Mesenchymal stem cell (in vitro differentiated cells and primary cell): ENCODE data around the gene PTTG1.
A peak's percentile ranks its signal among the peaks of the same experiment; 100 is the strongest.

Experiments
- DNase-seq: peaks from one replicate; pipeline ENCODE4 v3.0.0-alpha.2; 2013
- H2AFZ ChIP-seq: one replicate; pipeline ENCODE4 v1.6.1; 2013; ENCODE audit warnings: low read depth, mild to moderate bottlenecking, control low read depth, inconsistent platforms, low read length, moderate library complexity
- H2AK5ac ChIP-seq: 2 replicates; pipeline ENCODE4 v1.6.1; 2013; ENCODE audit warnings: low read length, moderate library complexity, mild to moderate bottlenecking, inconsistent platforms; ENCODE audit not compliant: severe bottlenecking
- H2BK120ac ChIP-seq: one replicate; pipeline ENCODE4 v1.6.1; 2013; ENCODE audit warnings: low read depth, mild to moderate bottlenecking, inconsistent platforms, low read length, moderate library complexity
- H2BK12ac ChIP-seq, 2 experiments: one replicate each; pipeline ENCODE4 v1.6.1; 2013; ENCODE audit warnings: inconsistent platforms in 2 of 2, low read length in 2 of 2, mild to moderate bottlenecking in 2 of 2, moderate library complexity in 2 of 2, control low read depth in 1 of 2
- H2BK15ac ChIP-seq: one replicate; pipeline ENCODE4 v1.6.1; 2013; ENCODE audit warnings: mild to moderate bottlenecking, low read depth, inconsistent platforms; ENCODE audit not compliant: poor library complexity, severe bottlenecking
- H2BK5ac ChIP-seq: 2 replicates; pipeline ENCODE4 v1.6.1; 2013; ENCODE audit warnings: low read depth, mild to moderate bottlenecking, low read length, control low read depth, inconsistent platforms; ENCODE audit not compliant: poor library complexity, severe bottlenecking
- H3K14ac ChIP-seq, 2 experiments: one replicate each; pipeline ENCODE4 v1.6.1; 2013; ENCODE audit warnings: inconsistent platforms in 2 of 2, low read length in 2 of 2, control low read depth in 1 of 2, mild to moderate bottlenecking in 1 of 2, moderate library complexity in 1 of 2
- H3K18ac ChIP-seq, 2 experiments: one replicate each; pipeline ENCODE4 v1.6.1; 2013; ENCODE audit warnings: inconsistent platforms in 2 of 2, low read length in 2 of 2, control low read depth in 1 of 2, low read depth in 1 of 2, mild to moderate bottlenecking in 1 of 2
- H3K23ac ChIP-seq, 2 experiments: one replicate each; pipeline ENCODE4 v1.6.1; 2013; ENCODE audit warnings: inconsistent platforms in 2 of 2, low read length in 2 of 2, mild to moderate bottlenecking in 2 of 2, moderate library complexity in 2 of 2, control low read depth in 1 of 2
- H3K27ac ChIP-seq: 2 replicates; pipeline ENCODE4 v1.5.1; 2013; ENCODE audit warnings: mild to moderate bottlenecking, moderate library complexity, low read length, control low read depth, inconsistent platforms; ENCODE audit not compliant: poor library complexity, severe bottlenecking
- H3K27me3 ChIP-seq, 2 experiments: 2 replicates each; pipeline versions ENCODE4 v1.6.1 to v1.7.0; 2013; ENCODE audit warnings: low read length in 2 of 2, mild to moderate bottlenecking in 2 of 2, moderate library complexity in 2 of 2, control low read depth in 1 of 2, inconsistent platforms in 1 of 2; ENCODE audit not compliant: control insufficient read depth in 1 of 2, insufficient read depth in 1 of 2
- H3K36me3 ChIP-seq, 2 experiments: 2 replicates each; pipeline versions ENCODE4 v1.6.1 to v1.7.0; 2013; ENCODE audit warnings: low read length in 2 of 2, control low read depth in 1 of 2, inconsistent platforms in 1 of 2, low read depth in 1 of 2, mild to moderate bottlenecking in 1 of 2; ENCODE audit not compliant: insufficient read depth in 2 of 2, control insufficient read depth in 1 of 2
- H3K4ac ChIP-seq, 2 experiments: one replicate each; pipeline ENCODE4 v1.6.1; 2013; ENCODE audit warnings: inconsistent platforms in 2 of 2, low read length in 2 of 2, mild to moderate bottlenecking in 2 of 2, moderate library complexity in 2 of 2, control low read depth in 1 of 2, low read depth in 1 of 2
- H3K4me1 ChIP-seq: 2 replicates; pipeline ENCODE4 v1.6.1; 2013; ENCODE audit warnings: low read depth, low read length, control low read depth; ENCODE audit not compliant: control insufficient read depth, insufficient read depth
- H3K4me2 ChIP-seq: 2 replicates; pipeline ENCODE4 v1.6.1; 2013; ENCODE audit warnings: low read length, mild to moderate bottlenecking, inconsistent platforms; ENCODE audit not compliant: poor library complexity, severe bottlenecking
- H3K4me3 ChIP-seq, 2 experiments: 2 replicates each; pipeline versions ENCODE4 v1.5.1 to v1.7.0; 2013; ENCODE audit warnings: low read length in 2 of 2, mild to moderate bottlenecking in 2 of 2, control low read depth in 1 of 2, low read depth in 1 of 2; ENCODE audit not compliant: insufficient read depth in 1 of 2
- H3K79me1 ChIP-seq: replicated peaks from 2 replicates; pipeline ENCODE4 v1.6.1; 2013; ENCODE audit warnings: mild to moderate bottlenecking, control low read depth, low read length, inconsistent platforms; ENCODE audit not compliant: poor library complexity, severe bottlenecking
- H3K9ac ChIP-seq: 2 replicates; pipeline ENCODE4 v1.7.0; 2013; ENCODE audit warnings: mild to moderate bottlenecking, low read length, moderate library complexity
- H3K9me3 ChIP-seq: 2 replicates; pipeline ENCODE4 v1.7.0; 2013; ENCODE audit warnings: mild to moderate bottlenecking, low read length; ENCODE audit not compliant: control insufficient read depth
- H4K8ac ChIP-seq: one replicate; pipeline ENCODE4 v1.6.1; 2013; ENCODE audit warnings: inconsistent platforms, mild to moderate bottlenecking, low read length, moderate library complexity
- H4K91ac ChIP-seq: one replicate; pipeline ENCODE4 v1.6.1; 2013; ENCODE audit warnings: mild to moderate bottlenecking, low read length, inconsistent platforms
- WGBS: methylation state at CpG from one replicate; pipeline ENCODE4 v1.1.7; 2013; ENCODE audit warnings: mixed read lengths; 5-methylcytosine and 5-hydroxymethylcytosine counted together

Gene PTTG1

GRCh38 chr5:160470437-160471361 is 49.0 kb downstream of the PTTG1 start:
- peak overlapping the region; percentile 35 for H3K4me2 ChIP-seq
- DNase-seq, result no peak
- H3K36me3 ChIP-seq, result no peaks in the 10 kb centered on the region
- H4K8ac ChIP-seq, result no peak overlapping the region
- H3K9ac ChIP-seq, result peak overlapping the region; percentile 41
- H2AK5ac ChIP-seq, result peak overlapping the region; percentile 53
- no peak overlapping the region for H3K4me3 ChIP-seq
- WGBS, result 48% methylated on average over 5 of the region's 7 CpGs
- H3K23ac ChIP-seq, result no peak overlapping the region
- no peaks in the 10 kb centered on the region for H3K9me3 ChIP-seq
- no peak overlapping the region for H2BK5ac ChIP-seq
- H3K4me1 ChIP-seq, result peaks cover 18% of the 10 kb centered on the region
- H3K27ac ChIP-seq, result peak overlapping the region; percentile 18
- no peak overlapping the region for H2BK120ac ChIP-seq
- no peaks in the 10 kb centered on the region for H3K27me3 ChIP-seq
- no peak overlapping the region for H3K4ac ChIP-seq
- no peak overlapping the region for H2BK12ac ChIP-seq
- no peak overlapping the region for H4K91ac ChIP-seq
- no peak overlapping the region for H3K14ac ChIP-seq
- no peak overlapping the region for H2AFZ ChIP-seq
- H3K79me1 ChIP-seq, result peaks cover 5% of the 10 kb centered on the region
- H2BK15ac ChIP-seq, result no peak overlapping the region
- no peak overlapping the region for H3K18ac ChIP-seq

- H2BK12ac ChIP-seq, result no peak overlapping the region
- 88% methylated on average over 1 of the region's 2 CpGs for WGBS
These were observed 50.1 kb downstream of the PTTG1 start for GRCh38 chr5:160471761-160472160.

GRCh38 chr5:160472482-160472881 is 50.8 kb downstream of the PTTG1 start:
- H3K4me2 ChIP-seq, result no peak overlapping the region
- peaks cover 22% of the 10 kb centered on the region for H3K4me1 ChIP-seq
- no peaks in the 10 kb centered on the region for H3K9me3 ChIP-seq
- H2AK5ac ChIP-seq, result no peak overlapping the region
- 90% methylated on average over 3 of the region's 4 CpGs for WGBS
- no peak overlapping the region for H3K9ac ChIP-seq
- H3K4ac ChIP-seq, result no peak overlapping the region
- peaks cover 0 to 2% of the 10 kb centered on the region in 2 experiments for H3K36me3 ChIP-seq
- H2BK120ac ChIP-seq, result no peak overlapping the region
- peaks cover 9% of the 10 kb centered on the region for H3K79me1 ChIP-seq
- no peak overlapping the region for H3K23ac ChIP-seq
- H2BK12ac ChIP-seq, result no peak overlapping the region
- H2BK15ac ChIP-seq, result no peak overlapping the region
- no peak for DNase-seq
- no peak overlapping the region for H2AFZ ChIP-seq
- no peak overlapping the region for H3K27ac ChIP-seq
- no peak overlapping the region for H3K14ac ChIP-seq
- no peak overlapping the region for H4K91ac ChIP-seq
- no peak overlapping the region for H4K8ac ChIP-seq
- no peak overlapping the region for H3K18ac ChIP-seq
- H3K27me3 ChIP-seq, result no peaks in the 10 kb centered on the region
- no peak overlapping the region for H2BK5ac ChIP-seq
- no peak overlapping the region for H3K4me3 ChIP-seq

More at GRCh38 chr5:160471761-160472160, 50.1 kb downstream of the PTTG1 start:
- Histone ChIP-seq H2BK5ac (no peak overlapping the region), H3K4me2 (no peak overlapping the region), H3K27ac (peak overlapping the region; percentile 27), H2BK15ac (no peak overlapping the region), H4K8ac (no peak overlapping the region), H3K4me3 (no peak overlapping the region), H2BK120ac (no peak overlapping the region), H2AK5ac (peak overlapping the region; percentile 64), H4K91ac (no peak overlapping the region), H3K14ac (no peak overlapping the region), H3K27me3 (no peaks in the 10 kb centered on the region), H3K4ac (no peak overlapping the region), H3K23ac (no peak overlapping the region), H3K79me1 (peaks cover 9% of the 10 kb centered on the region), H3K9ac (peak overlapping the region; percentile 41), H3K36me3 (peaks cover 0 to 2% of the 10 kb centered on the region in 2 experiments), H3K9me3 (no peaks in the 10 kb centered on the region), H3K18ac (no peak overlapping the region), H2AFZ (no peak overlapping the region), H3K4me1 (peaks cover 20% of the 10 kb centered on the region)
- DNase-seq, result no peak

GRCh38 chr5:160473681-160474080 is 52.0 kb downstream of the PTTG1 start:
- H3K14ac ChIP-seq, result no peak overlapping the region
- no peaks in the 10 kb centered on the region for H3K9me3 ChIP-seq
- H3K4me2 ChIP-seq, result no peak overlapping the region
- no peak overlapping the region for H3K4me3 ChIP-seq
- H3K36me3 ChIP-seq, result peaks cover 0 to 2% of the 10 kb centered on the region in 2 experiments
- H3K23ac ChIP-seq, result no peak overlapping the region
- H3K79me1 ChIP-seq, result peaks cover 9% of the 10 kb centered on the region
- no peak for DNase-seq
- no peak overlapping the region for H3K4ac ChIP-seq
- H3K9ac ChIP-seq, result no peak overlapping the region
- no peak overlapping the region for H2BK5ac ChIP-seq
- no peak overlapping the region for H2AK5ac ChIP-seq
- peaks cover 21% of the 10 kb centered on the region for H3K4me1 ChIP-seq
- no peak overlapping the region for H4K91ac ChIP-seq
- no peak overlapping the region for H2AFZ ChIP-seq
- H3K27me3 ChIP-seq, result no peaks in the 10 kb centered on the region
- no peak overlapping the region for H2BK12ac ChIP-seq
- 84% methylated on average over 5 of the region's 6 CpGs for WGBS
- H3K18ac ChIP-seq, result no peak overlapping the region
- no peak overlapping the region for H2BK15ac ChIP-seq
- H3K27ac ChIP-seq, result peak overlapping the region; percentile 45
- H4K8ac ChIP-seq, result no peak overlapping the region
- no peak overlapping the region for H2BK120ac ChIP-seq
